ENCODE data around the gene CLK4. TPM values are rescaled to one million over a fixed set of nuclear protein-coding genes. Genes with fewer than 3 reads are reported as not detected.

CLK4 gene
- total RNA-seq, 2 donors from 2014 or later, result 22.3 to 25.4 TPM

DNA sequence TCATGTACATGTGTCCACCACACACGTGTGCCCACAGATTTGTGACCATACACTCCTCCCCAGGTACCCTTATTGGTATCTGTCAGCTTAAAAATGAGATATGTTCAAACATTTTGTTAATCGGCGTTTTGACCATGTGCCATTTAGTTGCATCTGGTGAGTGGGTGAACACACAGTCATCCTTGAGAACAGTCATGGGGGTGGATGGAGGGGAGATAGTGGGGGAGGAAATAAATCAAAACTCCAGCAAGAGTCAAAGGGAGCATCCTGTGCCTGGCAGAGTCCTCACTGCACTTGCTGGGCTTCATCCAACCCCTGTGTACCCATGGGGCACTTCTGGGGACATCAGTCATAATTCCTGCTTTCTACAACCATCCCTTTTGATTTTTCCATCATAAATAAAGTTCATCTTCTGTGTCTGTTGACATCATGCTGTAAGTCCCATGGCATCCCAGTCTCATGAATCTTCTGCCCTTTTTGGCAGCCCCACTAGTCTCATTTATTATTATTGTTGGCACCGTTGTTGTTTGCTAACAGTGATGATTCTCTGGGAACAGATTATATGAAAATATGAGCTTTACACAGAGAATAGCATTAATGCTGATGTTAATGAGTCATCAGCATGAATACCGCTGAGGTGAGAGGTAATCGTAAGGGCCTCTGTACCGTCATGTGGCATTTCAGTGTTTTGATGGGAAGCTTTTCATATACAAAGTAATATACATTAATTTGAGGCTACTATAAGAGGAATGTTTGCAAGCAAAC lies 24.4 kb upstream of the CLK4 start:
- Mint-ChIP-seq H3K36me3 (no peaks in the 10 kb centered on the region), H3K27ac (no peak overlapping the region), H3K4me1 (ENCODE audit: low read depth in 2 of 2) (no peaks in the 10 kb centered on the region), H3K27me3 (peaks cover 8 to 28% of the 10 kb centered on the region in 2 donors), H3K4me3 (no peak overlapping the region), H3K9me3 (no peaks in the 10 kb centered on the region)
- ATAC-seq, result no peak
- DNase-seq (ENCODE audit: low spot score), result no peak

DNA sequence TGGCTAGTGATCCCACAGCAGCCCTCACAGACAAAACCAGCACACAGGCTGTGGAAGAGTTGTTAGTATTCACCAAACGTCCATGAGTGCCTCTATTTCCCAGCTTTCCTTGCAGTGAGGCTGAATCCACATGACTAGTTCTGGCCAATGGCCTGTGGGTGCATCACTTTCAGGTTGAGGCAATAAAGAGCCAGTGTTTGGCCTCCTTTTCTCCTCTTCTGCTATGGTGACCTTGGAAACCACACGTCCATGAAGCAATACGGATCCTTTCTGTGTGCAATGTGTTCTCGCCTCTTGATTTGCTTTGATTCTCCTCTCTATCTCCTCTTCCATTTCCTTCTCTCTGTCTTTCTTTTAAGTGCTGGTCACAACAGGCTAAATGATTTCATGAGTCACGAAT lies 23.4 kb upstream of the CLK4 start:
- Mint-ChIP-seq H3K27ac (no peak overlapping the region), H3K27me3 (peaks cover 8 to 26% of the 10 kb centered on the region in 2 donors), H3K4me1 (ENCODE audit: low read depth in 2 of 2) (no peaks in the 10 kb centered on the region), H3K36me3 (no peaks in the 10 kb centered on the region), H3K9me3 (no peaks in the 10 kb centered on the region), H3K4me3 (no peak overlapping the region)
- no peak for ATAC-seq
- no peak for DNase-seq (ENCODE audit: low spot score)

DNA sequence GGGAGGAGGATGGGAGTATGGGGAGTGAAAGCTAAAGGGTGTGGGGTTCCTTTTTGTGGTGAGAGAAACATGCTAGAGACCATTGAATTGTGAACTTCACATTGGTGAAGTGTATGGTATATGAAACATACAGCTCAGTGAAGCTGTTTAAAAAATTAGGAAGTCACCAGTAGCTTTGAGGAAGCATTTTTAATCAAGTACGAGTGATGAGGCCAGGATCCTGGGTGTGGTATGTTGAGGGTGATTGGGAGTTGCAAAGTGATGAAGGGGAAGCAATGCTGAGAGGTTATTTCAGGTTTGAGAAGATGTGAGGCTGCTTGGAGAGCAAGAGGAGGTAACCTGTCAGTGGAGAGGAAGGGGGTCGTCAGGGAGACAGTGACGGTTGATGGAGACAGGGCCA lies 22.7 kb upstream of the CLK4 start:
- Mint-ChIP-seq H3K27me3 (peaks cover 12 to 26% of the 10 kb centered on the region in 2 donors), H3K4me3 (no peak overlapping the region), H3K9me3 (no peaks in the 10 kb centered on the region), H3K4me1 (ENCODE audit: low read depth in 2 of 2) (peaks cover under 1 to 3% of the 10 kb centered on the region in 2 donors), H3K36me3 (no peaks in the 10 kb centered on the region), H3K27ac (no peak overlapping the region)
- DNase-seq (ENCODE audit: low spot score) (no peak), ATAC-seq (no peak)

DNA sequence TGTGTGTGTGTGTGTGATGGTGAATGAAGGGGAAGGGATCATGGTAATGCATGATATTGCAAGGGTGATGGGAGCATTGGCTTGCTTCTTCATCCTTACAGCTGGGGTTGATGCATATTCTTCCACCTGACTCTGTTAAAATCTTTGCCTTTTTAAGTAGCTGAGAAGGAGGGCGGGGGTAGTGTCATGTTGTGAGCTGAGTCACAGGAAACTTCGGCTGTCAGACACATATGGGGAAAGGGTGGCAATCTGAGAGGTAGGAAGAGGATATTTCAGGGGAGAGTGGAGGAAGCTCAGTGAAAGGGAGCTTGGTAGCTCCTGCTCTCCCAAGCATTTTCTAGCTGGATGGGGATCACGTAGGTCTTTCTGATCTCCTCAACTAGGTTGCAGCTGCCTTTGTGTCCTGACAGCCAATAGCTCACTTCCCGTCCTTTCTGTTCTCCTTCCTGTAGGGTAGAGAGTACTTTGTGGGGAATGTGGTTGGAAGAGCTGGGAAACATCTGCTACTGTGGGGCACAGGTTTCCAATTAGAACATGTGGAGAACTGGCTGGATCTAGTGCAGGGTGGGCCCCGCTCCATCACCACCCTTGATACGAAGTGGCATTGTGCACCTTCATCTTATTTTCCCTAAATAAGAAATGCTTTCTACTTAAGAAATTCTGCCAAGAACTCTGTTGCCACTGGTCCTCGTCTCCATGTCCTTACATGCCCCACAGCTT lies 18.1 kb upstream of the CLK4 start:
- no peaks in the 10 kb centered on the region for H3K36me3 Mint-ChIP-seq
- no peak for DNase-seq (ENCODE audit: low spot score)
- peaks cover 14 to 25% of the 10 kb centered on the region in 2 donors for H3K27me3 Mint-ChIP-seq
- H3K4me1 Mint-ChIP-seq (ENCODE audit: low read depth in 2 of 2), result peaks cover 6 to 7% of the 10 kb centered on the region in 2 donors
- peak in 1 of 2 donors; percentile 24 for ATAC-seq
- no peak overlapping the region for H3K27ac Mint-ChIP-seq
- no peak overlapping the region for H3K4me3 Mint-ChIP-seq
- no peaks in the 10 kb centered on the region for H3K9me3 Mint-ChIP-seq

DNA sequence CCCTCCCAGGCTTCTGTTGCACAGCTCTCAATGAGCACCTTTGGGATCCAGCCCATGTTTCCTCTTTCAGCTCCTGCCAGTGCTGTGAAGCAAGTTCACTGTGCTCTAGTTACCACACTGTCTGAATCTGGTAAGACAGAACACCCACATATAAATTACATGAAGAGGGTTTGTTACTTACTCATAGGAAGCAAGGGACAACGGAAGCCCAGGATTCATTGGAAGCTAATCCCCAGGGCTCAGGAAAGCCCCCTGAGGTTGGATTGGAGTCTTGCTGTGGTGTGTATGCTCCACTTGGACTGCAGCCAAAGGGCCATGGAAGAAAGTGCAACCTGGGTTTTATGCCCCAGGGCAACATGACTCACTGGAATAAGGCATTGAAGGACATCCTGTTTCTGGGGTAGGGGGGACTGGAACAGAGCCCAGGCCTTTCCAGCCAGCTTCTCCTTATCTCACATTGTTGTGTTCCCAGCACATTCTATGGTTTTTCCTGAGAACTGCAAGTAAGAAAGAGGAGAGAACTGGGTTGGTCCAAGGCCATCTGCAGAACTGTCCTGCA lies 15.6 kb upstream of the CLK4 start:
- peaks cover 6 to 7% of the 10 kb centered on the region in 2 donors for H3K4me1 Mint-ChIP-seq (ENCODE audit: low read depth in 2 of 2)
- H3K36me3 Mint-ChIP-seq, result no peaks in the 10 kb centered on the region
- peaks cover 8% of the 10 kb centered on the region in 2 donors for H3K27me3 Mint-ChIP-seq
- ATAC-seq (peak in 1 of 2 donors; percentile 15), DNase-seq (ENCODE audit: low spot score) (no peak)
- no peak overlapping the region for H3K4me3 Mint-ChIP-seq
- H3K9me3 Mint-ChIP-seq, result no peaks in the 10 kb centered on the region
- no peak overlapping the region for H3K27ac Mint-ChIP-seq

DNA sequence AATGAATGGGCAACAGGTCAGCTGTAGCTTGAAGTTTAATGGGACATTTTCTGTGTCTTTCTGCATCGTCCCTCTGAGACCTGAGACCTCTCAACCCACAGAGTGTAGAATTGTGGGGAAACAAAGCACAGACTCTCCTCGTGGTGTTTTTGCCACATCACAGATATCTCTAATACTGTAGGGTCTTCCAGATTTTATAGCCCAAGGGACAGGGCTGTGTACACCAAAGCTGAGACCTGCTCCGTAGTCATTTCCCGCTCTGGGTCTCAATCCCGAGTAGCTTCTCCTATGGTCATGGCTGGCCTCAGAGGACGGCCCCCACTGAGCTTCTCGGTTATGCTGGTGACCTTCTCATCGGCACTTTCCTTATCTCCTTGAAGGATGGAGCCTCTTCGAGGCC lies 14.9 kb upstream of the CLK4 start:
- DNase-seq (ENCODE audit: low spot score) (no peak), ATAC-seq (no peak)
- H3K27ac Mint-ChIP-seq, result no peak overlapping the region

DNA sequence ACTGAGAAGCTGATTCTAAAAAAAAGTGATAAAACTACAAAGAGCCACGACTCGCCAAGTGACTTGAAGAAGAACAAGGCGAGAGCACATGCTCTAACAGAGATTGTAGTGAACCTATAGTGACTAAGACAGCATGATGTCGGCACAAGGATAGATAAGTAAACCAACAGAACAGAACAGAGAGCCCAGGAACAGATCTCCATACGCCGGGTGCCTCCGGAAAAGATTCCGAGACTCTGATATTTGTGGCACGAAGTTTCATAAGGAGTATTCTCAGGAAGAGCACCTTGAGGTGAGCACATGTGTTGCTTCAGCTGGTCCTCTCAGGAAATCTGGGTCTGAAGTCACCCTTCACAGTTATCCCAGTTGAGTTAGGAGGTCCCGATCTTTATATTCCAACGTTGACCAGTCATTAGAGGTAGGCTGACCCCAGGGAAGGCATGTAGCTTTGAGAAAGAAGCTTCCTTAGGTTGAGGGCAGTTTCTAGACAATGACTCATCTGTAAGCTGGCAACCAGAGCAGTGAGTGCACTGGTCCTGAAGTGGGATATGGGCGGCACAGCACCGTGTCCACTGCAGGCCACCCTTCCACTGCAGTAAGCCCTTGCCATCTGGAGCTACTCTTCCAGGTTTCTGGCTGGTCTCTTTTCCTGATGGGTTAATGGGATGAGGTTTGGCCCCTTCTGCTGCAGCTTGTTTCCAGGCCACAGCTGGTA lies 13.6 kb upstream of the CLK4 start:
- no peak for ATAC-seq
- no peak overlapping the region for H3K27ac Mint-ChIP-seq
- peaks cover 13 to 18% of the 10 kb centered on the region in 2 donors for H3K27me3 Mint-ChIP-seq
- H3K4me1 Mint-ChIP-seq (ENCODE audit: low read depth in 2 of 2), result peaks cover 6 to 7% of the 10 kb centered on the region in 2 donors
- DNase-seq (ENCODE audit: low spot score), result no peak
- no peak overlapping the region for H3K4me3 Mint-ChIP-seq
- no peaks in the 10 kb centered on the region for H3K36me3 Mint-ChIP-seq
- no peaks in the 10 kb centered on the region for H3K9me3 Mint-ChIP-seq

More for the DNA sequence above, 14.9 kb upstream of the CLK4 start:
- Mint-ChIP-seq H3K27me3 (peaks cover 8% of the 10 kb centered on the region in 2 donors), H3K9me3 (no peaks in the 10 kb centered on the region), H3K4me1 (ENCODE audit: low read depth in 2 of 2) (peaks cover 6 to 7% of the 10 kb centered on the region in 2 donors), H3K4me3 (no peak overlapping the region), H3K36me3 (no peaks in the 10 kb centered on the region)

DNA sequence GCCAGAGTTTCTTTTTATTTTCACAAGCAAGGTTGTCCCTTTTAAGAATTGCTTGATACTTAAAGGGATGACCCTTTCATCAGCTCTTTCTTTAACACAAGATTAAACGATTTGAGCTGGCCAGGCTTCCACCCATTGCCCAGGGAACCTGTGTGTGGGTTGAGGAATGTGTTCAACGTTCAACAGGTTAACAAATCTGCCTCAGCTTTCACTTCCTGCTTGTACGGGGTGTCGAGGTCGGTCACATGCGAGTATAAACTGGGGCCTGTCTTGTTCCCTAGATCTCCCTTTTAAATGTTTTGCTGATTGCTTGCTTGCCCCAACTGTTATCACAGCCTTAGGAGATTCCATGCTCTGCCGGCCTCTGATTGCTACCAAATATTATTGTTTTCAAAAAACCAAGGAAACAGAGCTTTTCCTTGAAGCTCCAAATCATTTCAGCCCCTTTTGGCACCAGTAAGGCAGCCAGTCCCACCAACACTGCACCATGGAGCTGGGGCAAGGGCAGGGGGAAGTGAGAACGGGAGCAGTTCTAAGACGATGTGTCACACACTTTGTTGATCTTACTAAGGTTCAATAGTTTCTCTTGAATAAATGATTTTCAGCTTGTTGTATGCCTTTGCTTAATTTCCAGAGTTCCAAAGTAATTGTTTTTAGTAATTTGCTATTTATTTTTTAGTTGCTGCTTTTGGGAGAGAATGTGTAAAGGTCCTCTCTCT lies 10.7 kb upstream of the CLK4 start:
- H3K9me3 Mint-ChIP-seq, result no peaks in the 10 kb centered on the region
- no peaks in the 10 kb centered on the region for H3K4me1 Mint-ChIP-seq (ENCODE audit: low read depth in 2 of 2)
- no peak overlapping the region for H3K4me3 Mint-ChIP-seq
- ATAC-seq (no peak), DNase-seq (ENCODE audit: low spot score) (no peak)
- H3K36me3 Mint-ChIP-seq, result no peaks in the 10 kb centered on the region
- peaks cover 18 to 35% of the 10 kb centered on the region in 2 donors for H3K27me3 Mint-ChIP-seq
- no peak overlapping the region for H3K27ac Mint-ChIP-seq

DNA sequence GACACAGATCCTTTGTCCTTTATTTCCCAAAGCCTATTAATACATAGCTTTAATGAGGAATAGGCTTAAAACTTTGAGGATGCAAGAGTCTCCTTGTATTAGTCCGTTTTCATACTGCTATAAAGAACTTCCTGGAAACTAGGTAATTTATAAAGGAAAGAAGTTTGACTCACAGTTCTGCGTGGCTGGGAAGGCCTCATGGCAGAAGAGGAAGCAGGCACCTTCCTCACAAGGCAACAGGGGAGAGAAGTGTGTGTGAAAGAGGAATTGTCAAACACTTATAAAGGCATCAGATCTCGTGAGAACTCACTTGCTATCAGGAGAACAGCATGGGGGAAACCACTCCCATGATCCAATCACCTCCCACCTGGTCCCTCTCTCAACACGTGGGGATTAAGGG lies 5.4 kb upstream of the CLK4 start:
- DNase-seq (ENCODE audit: low spot score) (no peak), ATAC-seq (no peak)
- no peaks in the 10 kb centered on the region for H3K36me3 Mint-ChIP-seq
- H3K27ac Mint-ChIP-seq, result no peak overlapping the region
- no peak overlapping the region for H3K4me3 Mint-ChIP-seq
- no peaks in the 10 kb centered on the region for H3K9me3 Mint-ChIP-seq
- peaks cover 18 to 27% of the 10 kb centered on the region in 2 donors for H3K27me3 Mint-ChIP-seq
- H3K4me1 Mint-ChIP-seq (ENCODE audit: low read depth in 2 of 2), result no peaks in the 10 kb centered on the region

DNA sequence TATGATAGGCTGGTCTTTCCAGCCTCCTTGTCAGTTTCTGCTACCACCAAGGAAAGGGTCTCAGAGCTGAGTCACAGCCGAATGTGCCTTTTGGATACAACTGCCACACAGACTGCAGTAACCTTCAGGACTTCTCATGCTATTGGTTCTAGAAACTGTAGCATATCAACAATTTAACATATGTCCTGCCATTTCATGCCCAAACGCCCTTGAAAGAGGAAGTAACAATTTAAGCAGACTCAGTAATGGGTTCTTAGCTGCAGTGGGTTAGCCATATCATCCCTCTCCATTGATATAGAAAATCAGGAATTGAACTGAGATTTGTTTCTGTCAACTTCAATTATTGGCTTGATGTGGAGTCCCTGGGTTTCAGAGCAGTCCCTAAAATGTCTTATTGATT lies 4.1 kb upstream of the CLK4 start:
- H3K27ac Mint-ChIP-seq, result no peak overlapping the region

DNA sequence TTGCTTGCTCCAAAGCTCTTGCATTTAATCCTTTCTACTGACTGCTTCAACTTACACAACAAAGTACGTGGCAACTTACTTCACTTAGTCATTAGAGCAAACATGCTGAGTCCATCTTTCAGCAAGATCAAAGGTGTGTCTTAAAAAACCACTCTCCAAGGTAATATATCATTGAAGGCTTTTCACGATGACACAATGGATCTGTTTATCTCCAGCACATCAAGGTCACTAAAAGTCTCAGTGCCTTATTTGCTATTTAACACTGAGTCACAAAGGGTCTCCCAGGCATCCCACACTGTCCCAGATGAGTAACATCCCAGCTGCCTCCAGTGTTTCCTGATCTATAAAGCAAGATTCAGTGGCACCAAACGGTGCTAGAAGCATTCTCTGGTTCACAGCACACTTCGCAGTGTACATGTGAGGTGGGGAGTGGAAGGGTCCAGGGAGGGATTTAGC lies 3.7 kb upstream of the CLK4 start:
- DNase-seq (ENCODE audit: low spot score), result no peak
- Mint-ChIP-seq H3K9me3 (no peaks in the 10 kb centered on the region), H3K36me3 (peaks cover 6% of the 10 kb centered on the region), H3K4me3 (no peak overlapping the region), H3K27me3 (peaks cover 14 to 17% of the 10 kb centered on the region in 2 donors), H3K4me1 (ENCODE audit: low read depth in 2 of 2) (peaks cover 5 to 6% of the 10 kb centered on the region in 2 donors), H3K27ac (no peak overlapping the region)
- ATAC-seq, result no peak

More for the DNA sequence above, 4.1 kb upstream of the CLK4 start:
- H3K4me3 Mint-ChIP-seq, result no peak overlapping the region
- peaks cover under 1 to 1% of the 10 kb centered on the region in 2 donors for H3K4me1 Mint-ChIP-seq (ENCODE audit: low read depth in 2 of 2)
- no peak for ATAC-seq
- no peak for DNase-seq (ENCODE audit: low spot score)
- no peaks in the 10 kb centered on the region for H3K9me3 Mint-ChIP-seq
- peaks cover 16 to 22% of the 10 kb centered on the region in 2 donors for H3K27me3 Mint-ChIP-seq
- H3K36me3 Mint-ChIP-seq, result peaks cover 1% of the 10 kb centered on the region

DNA sequence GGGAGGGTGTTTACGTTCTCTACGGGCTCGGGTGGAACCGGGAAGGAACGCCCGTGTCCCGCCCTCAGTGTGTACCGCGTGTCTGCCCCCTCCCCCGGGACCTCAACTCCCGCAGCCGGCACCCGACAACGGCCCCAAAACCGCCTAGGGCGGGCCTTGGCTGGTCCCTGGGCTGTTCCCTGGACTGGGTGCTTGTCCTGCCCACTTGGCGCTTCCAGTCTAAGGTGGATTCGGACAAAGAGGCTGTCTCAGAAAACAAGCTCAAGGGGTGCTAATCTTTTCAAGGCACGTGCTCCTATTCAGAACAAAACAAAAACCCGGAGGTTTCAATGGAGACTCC lies 379 bp upstream of the CLK4 start:
- no peaks in the 10 kb centered on the region for H3K9me3 Mint-ChIP-seq
- H3K4me3 Mint-ChIP-seq, result peak overlapping the region; percentile 100
- H3K36me3 Mint-ChIP-seq, result peaks cover 14% of the 10 kb centered on the region
- peaks cover 0 to 2% of the 10 kb centered on the region in 2 donors for H3K27me3 Mint-ChIP-seq
- H3K27ac Mint-ChIP-seq, result peak overlapping the region; percentile 91 to 97
- peaks cover 23 to 30% of the 10 kb centered on the region in 2 donors for H3K4me1 Mint-ChIP-seq (ENCODE audit: low read depth in 2 of 2)
- ATAC-seq (no peak), DNase-seq (ENCODE audit: low spot score) (no peak)

Measured in natural killer cell treated with Interleukin-12 subunit alpha and Interleukin-12 subunit beta and Interleukin-15 and Interleukin-18, amount 100 ng/mL, for 72 hours (primary cell).